Measurements from ENCODE around the gene COPB2. TPM values are rescaled to one million over a fixed set of nuclear protein-coding genes. Genes with fewer than 3 reads are reported as not detected.

The COPB2 gene
- total and polyA plus RNA-seq, 8 donors: 23.1 to 141 (median 56.0) TPM

DNA sequence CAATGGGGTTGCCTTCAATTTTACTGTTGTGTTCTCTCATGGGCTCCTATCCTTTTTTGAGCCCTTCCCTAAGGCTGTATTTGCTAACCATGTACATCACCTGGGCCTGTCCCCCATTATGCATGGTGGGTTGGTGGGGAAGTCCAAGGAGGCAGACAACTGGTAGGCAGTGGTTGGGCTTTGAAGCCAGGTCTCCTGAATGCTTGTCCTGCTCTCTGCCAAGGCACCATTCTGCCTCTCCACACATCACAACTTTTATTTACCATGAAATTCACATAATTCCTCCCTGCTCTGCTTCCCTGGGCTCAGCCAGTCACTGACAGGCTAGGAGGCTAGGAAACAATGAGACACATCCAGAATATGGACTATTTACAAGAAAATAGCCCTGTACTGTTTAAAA lies 41.0 kb upstream of the COPB2 start:
- peaks cover 0 to 6% (median 0%) of the 10 kb centered on the region in 4 donors for H3K36me3 ChIP-seq

DNA sequence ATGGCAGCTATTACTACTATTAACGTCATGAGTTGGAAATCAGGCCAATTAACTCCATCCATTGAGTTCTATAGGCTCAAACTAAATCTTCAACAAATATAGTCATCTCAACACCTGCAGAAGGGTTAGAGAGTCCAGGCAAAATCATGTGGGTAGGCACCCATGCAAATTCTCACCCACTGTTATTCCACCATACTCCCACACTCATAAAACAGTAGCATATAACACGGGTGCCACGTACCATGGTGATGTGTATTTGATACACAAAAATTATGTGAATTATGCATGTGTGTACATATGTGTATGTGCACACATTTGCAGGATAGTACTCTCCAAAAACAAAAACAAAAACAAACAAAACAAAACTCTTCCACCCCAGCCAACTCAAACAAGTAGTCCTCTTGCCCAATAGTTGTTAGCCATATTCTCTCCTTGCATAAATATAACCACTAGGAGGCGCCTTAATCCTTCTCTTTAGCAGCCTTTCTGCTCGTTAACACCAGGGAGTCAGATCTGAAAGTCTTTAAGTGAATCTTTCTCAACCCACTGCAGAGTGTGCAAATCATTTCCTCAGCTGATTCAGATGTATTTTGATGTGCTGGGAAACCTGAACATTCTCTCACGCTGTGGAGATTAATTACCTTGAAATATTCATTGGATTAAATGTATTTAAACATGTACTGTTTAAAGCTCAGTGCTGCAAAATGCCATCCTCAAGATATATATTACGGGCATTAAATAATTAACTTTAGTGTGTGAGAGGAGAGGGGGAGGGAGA lies 38.0 kb upstream of the COPB2 start:
- Histone ChIP-seq H3K4me1 (peaks cover 0 to 4% (median 0%) of the 10 kb centered on the region in 4 donors), H3K27ac (no peak overlapping the region), H3K4me3 (no peak overlapping the region), H3K36me3 (peaks cover 0 to 20% (median 19%) of the 10 kb centered on the region in 4 donors), H3K27me3 (no peaks in the 10 kb centered on the region), H3K9me3 (no peaks in the 10 kb centered on the region)
- DNase-seq: peak in 1 of 2 donors; percentile 86
- intact Hi-C loops (cut with DNase I; ENCODE audit: low total_unique reads): loop anchor here (10.0 kb wide), 1 partner anchor 137 kb away; no protein-coding TSS in a partner anchor
- TF ChIP-seq EP300 (IDR thresholded peaks at IDR 0.05): no peak
- TF ChIP-seq, protein P1, sequence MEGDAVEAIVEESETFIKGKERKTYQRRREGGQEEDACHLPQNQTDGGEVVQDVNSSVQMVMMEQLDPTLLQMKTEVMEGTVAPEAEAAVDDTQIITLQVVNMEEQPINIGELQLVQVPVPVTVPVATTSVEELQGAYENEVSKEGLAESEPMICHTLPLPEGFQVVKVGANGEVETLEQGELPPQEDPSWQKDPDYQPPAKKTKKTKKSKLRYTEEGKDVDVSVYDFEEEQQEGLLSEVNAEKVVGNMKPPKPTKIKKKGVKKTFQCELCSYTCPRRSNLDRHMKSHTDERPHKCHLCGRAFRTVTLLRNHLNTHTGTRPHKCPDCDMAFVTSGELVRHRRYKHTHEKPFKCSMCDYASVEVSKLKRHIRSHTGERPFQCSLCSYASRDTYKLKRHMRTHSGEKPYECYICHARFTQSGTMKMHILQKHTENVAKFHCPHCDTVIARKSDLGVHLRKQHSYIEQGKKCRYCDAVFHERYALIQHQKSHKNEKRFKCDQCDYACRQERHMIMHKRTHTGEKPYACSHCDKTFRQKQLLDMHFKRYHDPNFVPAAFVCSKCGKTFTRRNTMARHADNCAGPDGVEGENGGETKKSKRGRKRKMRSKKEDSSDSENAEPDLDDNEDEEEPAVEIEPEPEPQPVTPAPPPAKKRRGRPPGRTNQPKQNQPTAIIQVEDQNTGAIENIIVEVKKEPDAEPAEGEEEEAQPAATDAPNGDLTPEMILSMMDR (IDR thresholded peaks at IDR 0.05): peak in 5 of 7 experiments; percentile 70 to 81 (median 78)
- 43 to 61% (median 52%) methylated on average over 7 of the region's 7 CpGs for WGBS, 5 donors

More for the DNA sequence above, 41.0 kb upstream of the COPB2 start:
- Histone ChIP-seq H3K4me1 (peaks cover 0 to 10% (median 6%) of the 10 kb centered on the region in 4 donors), H3K4me3 (no peak overlapping the region), H3K9me3 (no peaks in the 10 kb centered on the region), H3K27ac (no peak overlapping the region), H3K27me3 (no peaks in the 10 kb centered on the region)
- DNase-seq: no peak
- TF ChIP-seq POLR2A (IDR thresholded peaks at IDR 0.05) (no peak), EP300 (IDR thresholded peaks at IDR 0.05) (no peak)
- intact Hi-C loops (cut with DNase I; ENCODE audit: low total_unique reads): no loop called here

DNA sequence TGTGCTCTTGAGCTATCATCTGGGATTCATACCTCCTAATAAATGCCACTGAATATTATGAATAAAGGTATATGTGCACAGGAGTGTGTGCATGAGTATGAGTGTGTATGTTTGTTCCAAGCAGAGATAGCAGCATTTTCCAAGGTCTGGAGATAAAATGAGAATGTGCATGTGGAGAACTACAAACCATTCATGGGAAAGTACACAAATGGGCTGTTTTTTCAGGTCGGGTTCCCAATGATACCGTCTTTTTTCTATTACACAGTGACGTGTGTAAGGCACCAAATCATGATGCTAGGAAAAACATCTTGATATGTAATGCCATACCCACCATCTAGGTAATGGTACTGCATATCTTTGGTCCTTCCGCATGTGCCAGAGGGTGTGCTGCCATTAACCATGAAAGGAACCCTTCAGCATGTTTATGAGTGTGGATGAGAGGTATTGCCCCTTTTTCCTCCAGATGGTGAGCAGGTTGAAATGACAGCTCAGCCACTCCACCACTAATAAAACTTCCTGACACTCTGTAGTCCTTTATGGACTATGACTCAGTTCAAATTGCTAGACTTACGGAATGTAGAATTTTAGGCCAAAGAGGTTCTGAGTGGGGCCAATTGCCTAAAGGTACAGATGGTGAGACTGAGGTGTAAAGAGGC lies 36.4 kb upstream of the COPB2 start:
- Histone ChIP-seq H3K4me3 (no peak overlapping the region), H3K27ac (no peak overlapping the region), H3K4me1 (peaks cover 0 to 4% (median 0%) of the 10 kb centered on the region in 4 donors), H3K36me3 (peaks cover 0 to 20% (median 19%) of the 10 kb centered on the region in 4 donors), H3K27me3 (no peaks in the 10 kb centered on the region), H3K9me3 (no peaks in the 10 kb centered on the region)
- intact Hi-C loops (cut with DNase I; ENCODE audit: low total_unique reads): loop anchor here (10.0 kb wide), 1 partner anchor 139 kb away; no protein-coding TSS in a partner anchor
- TF ChIP-seq, protein P1 (IDR thresholded peaks at IDR 0.05): no peak
- no peak for TF ChIP-seq EP300 (IDR thresholded peaks at IDR 0.05)
- TF ChIP-seq POLR2AphosphoS5 (IDR thresholded peaks at IDR 0.05): no peak
- no peak for TF ChIP-seq POLR2A (IDR thresholded peaks at IDR 0.05)
- no peak for DNase-seq
- WGBS, 5 donors: 56 to 75% (median 63%) methylated on average over 5 of the region's 5 CpGs

DNA sequence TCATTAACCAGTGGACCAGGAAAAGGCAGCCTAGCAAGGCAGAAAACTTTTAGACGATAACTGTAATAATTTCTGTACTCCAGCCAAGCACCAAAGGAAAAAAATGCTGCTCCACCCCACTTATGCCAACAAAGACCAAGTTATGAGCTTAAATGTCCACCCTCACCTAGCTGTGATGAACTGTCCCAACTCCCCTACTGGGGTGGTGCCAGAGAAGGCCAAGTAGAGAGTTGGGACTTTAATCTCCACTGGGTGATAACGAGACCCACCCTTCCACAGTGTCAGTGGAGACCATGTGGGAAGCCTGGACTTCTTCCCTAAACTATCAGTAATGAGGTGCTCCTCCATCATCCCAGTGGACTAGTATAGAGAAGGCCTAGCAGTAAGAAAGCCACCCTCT lies 33.8 kb upstream of the COPB2 start:
- WGBS, 5 donors: 48 to 66% (median 59%) methylated on average over 2 of the region's 2 CpGs
- no peak for DNase-seq
- Histone ChIP-seq H3K36me3 (peaks cover 0 to 20% (median 19%) of the 10 kb centered on the region in 4 donors), H3K27me3 (no peaks in the 10 kb centered on the region), H3K9me3 (no peaks in the 10 kb centered on the region), H3K4me3 (no peak overlapping the region), H3K4me1 (peaks cover 0 to 4% (median 0%) of the 10 kb centered on the region in 4 donors), H3K27ac (no peak overlapping the region)
- no peak for TF ChIP-seq POLR2AphosphoS5 (IDR thresholded peaks at IDR 0.05)
- no peak for TF ChIP-seq POLR2A (IDR thresholded peaks at IDR 0.05)
- TF ChIP-seq, protein P1 (IDR thresholded peaks at IDR 0.05): no peak
- no peak for TF ChIP-seq EP300 (IDR thresholded peaks at IDR 0.05)
- intact Hi-C loops (cut with DNase I; ENCODE audit: low total_unique reads): loop anchor here (10.0 kb wide), 1 partner anchor 142 kb away; no protein-coding TSS in a partner anchor
